Testis (tissue), 3 donors: ENCODE results near the gene CFAP58. TPM values are rescaled to one million over a fixed set of nuclear protein-coding genes. Genes with fewer than 3 reads are reported as not detected.

ENCODE experiments used
- DNase-seq: peaks from one replicate; pipeline ENCODE4 v3.0.0-alpha.2; 2019
- H3K27ac ChIP-seq, 2 donors: fragments of 200-600 bp; sonication (generic); one replicate each; pipeline ENCODE4 v1.5.1; 2019
- H3K27me3 ChIP-seq: fragments of 200-600 bp; sonication (generic); one replicate; pipeline ENCODE4 v1.5.1; 2019
- H3K36me3 ChIP-seq: fragments of 200-600 bp; sonication (generic); one replicate; pipeline ENCODE4 v1.5.1; 2017; ENCODE audit warnings: low read depth; ENCODE audit errors: missing control alignments
- H3K4me1 ChIP-seq: fragments of 200-600 bp; sonication (generic); one replicate; pipeline ENCODE4 v1.5.1; 2019
- H3K4me3 ChIP-seq, 2 donors: fragments of 200-600 bp; sonication (generic); one replicate each; pipeline ENCODE4 v1.5.1; 2017 to 2019
- H3K9me3 ChIP-seq: fragments of 200-600 bp; sonication (generic); one replicate; pipeline ENCODE4 v1.5.1; 2017
- POLR2A ChIP-seq: fragments of 450-650 bp; IDR thresholded peaks from one replicate; pipeline ENCODE4 v1.6.1; 2017; ENCODE audit warnings: antibody characterized with exemption, mild to moderate bottlenecking, moderate library complexity
- WGBS, 2 donors: methylation state at CpG; one replicate each; pipeline ENCODE4 v1.1.5; 2018; 5-methylcytosine and 5-hydroxymethylcytosine counted together
- intact Hi-C: fragments of 100-400 bp; cut with DNase I; formaldehyde crosslinking; loops from one replicate; pipeline ENCODE4 v1.15.1; 2023; ENCODE audit warnings: low total_unique reads
- polyA plus RNA-seq: library from polyadenylated mRNA; stranded (reverse); fragments of 350-450 nt; fragmentation: Illumina TruSeq; extraction: RNeasy Lipid Tissue Mini Kit (QIAGEN cat#74804); gene quantifications from one replicate; pipeline ENCODE4 v1.2.3, GENCODE V29; 2014; ENCODE audit warnings: low read depth, low replicate concordance; ENCODE audit not compliant: insufficient read depth
- total RNA-seq, 2 donors: library from RNA; depleted of rRNA; stranded (reverse); fragments of >200 nt; gene quantifications; one replicate each; pipeline ENCODE4 v1.2.3, GENCODE V29; 2016
- TF ChIP-seq, protein P1 (sequence below), 3 experiments: fragments of 450-650 bp in 2 of 3; fragments of 200-600 bp in 1 of 3; sonication (generic) in 1 of 3; IDR thresholded peaks; one replicate each; pipeline ENCODE4 v1.5.1; 2016 to 2019; ENCODE audit warnings: antibody characterized with exemption in 3 of 3, mild to moderate bottlenecking in 2 of 3, moderate library complexity in 1 of 3

The CFAP58 gene
- total and polyA plus RNA-seq, 3 donors from 2014 or later = 10.1 to 16.3 (median 14.6) TPM

GRCh38 chr10:104317726-104318299 lies 35.8 kb upstream of the CFAP58 start:
- peak overlapping the region in 1 of 2 donors; percentile 3 for H3K27ac ChIP-seq
- intact Hi-C loops = no loop called here
- 88 to 91% methylated on average over 7 of the region's 7 CpGs for WGBS, 2 donors
- no peaks in the 10 kb centered on the region for H3K36me3 ChIP-seq
- peaks cover 51% of the 10 kb centered on the region for H3K4me1 ChIP-seq
- H3K27me3 ChIP-seq = no peaks in the 10 kb centered on the region
- no peaks in the 10 kb centered on the region for H3K9me3 ChIP-seq
- H3K4me3 ChIP-seq = no peak overlapping the region
- no peak for TF ChIP-seq POLR2A
- TF ChIP-seq, protein P1, sequence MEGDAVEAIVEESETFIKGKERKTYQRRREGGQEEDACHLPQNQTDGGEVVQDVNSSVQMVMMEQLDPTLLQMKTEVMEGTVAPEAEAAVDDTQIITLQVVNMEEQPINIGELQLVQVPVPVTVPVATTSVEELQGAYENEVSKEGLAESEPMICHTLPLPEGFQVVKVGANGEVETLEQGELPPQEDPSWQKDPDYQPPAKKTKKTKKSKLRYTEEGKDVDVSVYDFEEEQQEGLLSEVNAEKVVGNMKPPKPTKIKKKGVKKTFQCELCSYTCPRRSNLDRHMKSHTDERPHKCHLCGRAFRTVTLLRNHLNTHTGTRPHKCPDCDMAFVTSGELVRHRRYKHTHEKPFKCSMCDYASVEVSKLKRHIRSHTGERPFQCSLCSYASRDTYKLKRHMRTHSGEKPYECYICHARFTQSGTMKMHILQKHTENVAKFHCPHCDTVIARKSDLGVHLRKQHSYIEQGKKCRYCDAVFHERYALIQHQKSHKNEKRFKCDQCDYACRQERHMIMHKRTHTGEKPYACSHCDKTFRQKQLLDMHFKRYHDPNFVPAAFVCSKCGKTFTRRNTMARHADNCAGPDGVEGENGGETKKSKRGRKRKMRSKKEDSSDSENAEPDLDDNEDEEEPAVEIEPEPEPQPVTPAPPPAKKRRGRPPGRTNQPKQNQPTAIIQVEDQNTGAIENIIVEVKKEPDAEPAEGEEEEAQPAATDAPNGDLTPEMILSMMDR (IDR thresholded peaks at IDR 0.05) = no peak
- no peak for DNase-seq

DNA sequence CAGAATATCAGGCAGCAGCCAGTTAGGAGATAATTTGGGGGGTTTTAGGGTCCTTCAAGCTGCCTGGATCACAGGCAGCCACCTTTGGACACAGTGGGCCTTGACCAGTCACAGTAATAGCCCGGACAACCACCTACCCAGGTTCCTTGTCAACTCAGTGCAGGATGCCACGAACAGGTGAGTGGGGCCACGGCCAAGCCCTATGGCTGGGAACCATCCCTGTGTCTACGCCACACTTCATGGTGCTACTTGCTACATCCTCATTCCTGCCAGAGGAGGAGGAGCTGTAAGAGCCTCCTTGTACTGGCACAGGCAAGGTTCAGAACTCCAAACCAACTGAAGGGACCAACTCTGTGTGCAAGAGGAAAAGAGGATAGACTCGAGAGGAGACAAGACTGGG lies 35.3 kb upstream of the CFAP58 start:
- H3K4me3 ChIP-seq = no peak overlapping the region
- TF ChIP-seq, protein P1 (IDR thresholded peaks at IDR 0.05) = no peak
- TF ChIP-seq POLR2A = no peak
- 93 to 98% methylated on average over 5 of the region's 5 CpGs for WGBS, 2 donors
- H3K4me1 ChIP-seq = peaks cover 52% of the 10 kb centered on the region
- no peaks in the 10 kb centered on the region for H3K27me3 ChIP-seq
- H3K27ac ChIP-seq = no peak overlapping the region
- intact Hi-C loops = no loop called here
- no peak for DNase-seq
- no peaks in the 10 kb centered on the region for H3K9me3 ChIP-seq
- H3K36me3 ChIP-seq = no peaks in the 10 kb centered on the region

DNA sequence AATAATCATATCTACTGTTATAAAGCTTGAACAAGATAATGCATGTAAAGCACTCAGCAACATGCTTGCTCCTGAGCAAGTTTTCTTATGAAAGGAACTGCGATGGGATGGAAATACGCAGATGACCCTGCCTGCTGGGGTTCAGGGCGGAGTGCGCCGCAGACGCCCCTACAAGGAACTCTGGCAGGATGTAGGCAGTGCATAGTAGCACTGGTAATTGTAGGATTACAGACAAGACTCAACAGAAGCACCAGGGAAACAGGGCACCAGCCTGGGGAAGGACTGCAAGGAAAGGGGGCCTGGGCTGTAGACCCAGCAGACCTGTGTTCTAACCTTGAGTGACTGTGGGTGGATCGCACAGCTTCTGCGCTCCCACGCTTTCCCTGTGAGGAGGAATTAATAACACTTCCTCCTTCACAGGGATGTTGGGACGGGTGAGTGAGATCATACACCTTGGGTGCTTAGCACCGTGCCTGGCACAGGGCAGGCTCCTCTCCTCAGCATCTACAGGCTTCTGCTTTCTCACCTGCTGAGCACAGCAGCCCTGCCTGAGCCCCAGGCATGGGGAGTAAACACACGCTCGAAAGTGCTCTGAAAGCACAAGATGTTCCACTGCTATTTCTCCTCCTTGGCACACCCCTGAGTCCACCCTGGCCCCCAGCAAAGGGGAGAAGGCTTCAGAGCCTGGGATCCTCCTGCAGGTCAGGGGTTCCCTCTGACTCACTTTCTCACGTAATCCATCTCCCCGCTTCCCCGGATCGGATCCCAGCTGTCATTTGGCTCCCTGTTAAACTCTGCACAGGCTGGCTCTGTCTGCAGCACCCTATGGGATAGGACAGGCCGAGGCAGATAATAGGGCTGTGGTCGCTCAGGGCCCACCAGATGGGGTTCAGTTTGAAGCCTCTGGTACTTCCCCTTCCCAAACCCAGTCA lies 34.6 kb upstream of the CFAP58 start:
- Histone ChIP-seq H3K4me1 (peaks cover 52% of the 10 kb centered on the region), H3K27me3 (no peaks in the 10 kb centered on the region), H3K36me3 (no peaks in the 10 kb centered on the region), H3K9me3 (no peaks in the 10 kb centered on the region), H3K4me3 (no peak overlapping the region), H3K27ac (peak overlapping the region; percentile 39 to 55)
- no peak for TF ChIP-seq POLR2A
- TF ChIP-seq, protein P1 (IDR thresholded peaks at IDR 0.05) = no peak
- WGBS, 2 donors = 59 to 66% methylated on average over 17 to 19 of the region's 19 CpGs
- peak; percentile 67 for DNase-seq
- intact Hi-C loops = no loop called here

GRCh38 chr10:104321226-104321625 lies 32.4 kb upstream of the CFAP58 start:
- Histone ChIP-seq H3K9me3 (no peaks in the 10 kb centered on the region), H3K4me1 (peaks cover 64% of the 10 kb centered on the region), H3K36me3 (no peaks in the 10 kb centered on the region), H3K27me3 (no peaks in the 10 kb centered on the region), H3K27ac (no peak overlapping the region), H3K4me3 (no peak overlapping the region)
- 58 to 59% methylated on average over 4 to 6 of the region's 6 CpGs for WGBS, 2 donors
- TF ChIP-seq, protein P1 (IDR thresholded peaks at IDR 0.05) = no peak
- no peak for TF ChIP-seq POLR2A
- no peak for DNase-seq
- intact Hi-C loops = no loop called here
